H1 (cell line): Measurements from ENCODE around the gene DCAF6.

Source experiments
- EP300 ChIP-seq, 2 experiments: IDR thresholded peaks; 1 replicate in 1 of 2; 2 replicates in 1 of 2; pipeline ENCODE4 v1.6.1; 2011 to 2012; ENCODE audit warnings: low read depth in 2 of 2, low read length in 2 of 2, mild to moderate bottlenecking in 2 of 2, borderline replicate concordance in 1 of 2, inconsistent platforms in 1 of 2, moderate library complexity in 1 of 2
- SRF ChIP-seq: IDR thresholded peaks from 2 replicates; pipeline ENCODE4 v1.6.1; 2011; ENCODE audit warnings: mild to moderate bottlenecking, low read depth, low read length, moderate library complexity

DNA sequence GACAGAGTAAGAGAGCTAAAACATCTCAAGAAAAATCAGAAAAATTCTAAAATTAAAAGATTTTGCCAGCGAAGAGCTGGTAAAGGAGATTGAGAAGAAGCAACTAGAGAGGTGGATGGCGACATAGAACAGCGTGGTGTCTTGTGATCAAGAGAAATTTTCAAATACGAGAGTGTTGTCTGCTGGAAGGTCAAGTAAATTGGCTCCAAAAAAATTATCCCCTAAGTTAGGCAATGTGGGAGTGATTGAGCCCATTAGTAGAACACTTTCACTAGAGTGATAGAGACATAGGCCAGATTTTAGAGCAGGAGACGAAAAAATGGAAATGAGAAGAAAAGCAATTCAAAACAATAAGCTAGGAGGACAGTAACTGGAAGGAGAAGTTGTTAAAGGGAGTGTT is 94.7 kb downstream of the DCAF6 start:
- TF ChIP-seq EP300 (IDR thresholded peaks at IDR 0.05; ENCODE audit: borderline replicate concordance in 1 of 2, low read depth in 2 of 2, low read length in 2 of 2) (no peak), SRF (no peak)
